ENCODE measurements around the gene IRX3.

IRX3 gene

DNA sequence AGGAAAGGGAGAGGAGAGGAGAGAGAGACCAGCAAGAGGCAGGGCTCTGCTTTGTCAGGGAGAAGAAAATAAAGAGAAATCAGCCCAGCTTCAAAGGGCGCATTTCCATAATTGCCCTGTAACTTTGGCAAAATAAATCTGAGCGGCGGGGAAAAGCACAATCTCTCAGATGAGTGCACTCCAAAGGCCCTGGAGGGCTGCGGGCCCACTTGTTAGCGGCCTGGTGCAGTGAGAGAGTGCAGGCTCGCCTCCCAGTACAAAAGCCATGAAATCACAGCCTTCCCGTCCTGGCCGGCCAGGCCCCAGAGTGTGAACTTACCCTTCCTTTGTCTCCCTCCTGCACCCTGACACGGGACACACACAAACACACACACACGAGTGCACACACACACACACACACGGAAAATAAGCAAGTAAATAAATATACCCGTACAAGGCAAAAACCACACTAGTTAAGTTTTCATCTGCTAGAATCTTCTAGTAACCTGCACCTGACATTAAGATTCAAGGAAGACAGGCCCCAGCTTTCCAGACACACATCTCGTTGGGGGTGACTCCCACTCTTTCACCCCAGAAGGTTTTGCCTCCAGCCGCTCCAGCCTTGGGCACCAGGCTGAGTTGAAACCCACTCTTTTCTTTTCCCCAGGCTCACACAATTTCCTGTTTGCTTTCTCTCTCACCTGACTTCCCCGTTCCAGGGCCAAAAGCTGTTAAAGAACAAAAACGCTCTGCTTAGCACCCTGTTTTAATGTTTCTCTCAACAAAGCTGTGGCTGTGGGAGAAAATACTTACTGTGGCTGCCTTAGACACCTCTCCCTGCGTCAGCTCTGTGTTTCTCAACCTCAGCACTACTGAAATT lies 8.5 kb downstream of the IRX3 start:
- no peak for ATAC-seq
- TF ChIP-seq PPARA (CRISPR knock-in tag; IDR thresholded peaks at IDR 0.05; ENCODE audit: borderline replicate concordance) (no peak), OSR1 (CRISPR knock-in tag; IDR thresholded peaks at IDR 0.05) (no peak), ZFP3 (CRISPR knock-in tag; IDR thresholded peaks at IDR 0.05) (no peak), ESRRG (CRISPR knock-in tag; IDR thresholded peaks at IDR 0.05) (no peak), PATZ1 (CRISPR knock-in tag; IDR thresholded peaks at IDR 0.05; ENCODE audit: borderline replicate concordance) (no peak), ZNF70 (CRISPR knock-in tag; IDR thresholded peaks at IDR 0.05) (no peak), SNAI2 (CRISPR knock-in tag; IDR thresholded peaks at IDR 0.05) (no peak), TOX (CRISPR knock-in tag; IDR thresholded peaks at IDR 0.05; ENCODE audit: borderline replicate concordance) (no peak), TCF4 (CRISPR knock-in tag; IDR thresholded peaks at IDR 0.05; ENCODE audit: borderline replicate concordance) (no peak), ARNTL (CRISPR knock-in tag; IDR thresholded peaks at IDR 0.05; ENCODE audit: borderline replicate concordance, low read depth) (no peak), ZC3H10 (CRISPR knock-in tag; IDR thresholded peaks at IDR 0.05) (no peak), ISL1 (CRISPR knock-in tag; IDR thresholded peaks at IDR 0.05) (no peak)
- TF ChIP-seq, protein P1, sequence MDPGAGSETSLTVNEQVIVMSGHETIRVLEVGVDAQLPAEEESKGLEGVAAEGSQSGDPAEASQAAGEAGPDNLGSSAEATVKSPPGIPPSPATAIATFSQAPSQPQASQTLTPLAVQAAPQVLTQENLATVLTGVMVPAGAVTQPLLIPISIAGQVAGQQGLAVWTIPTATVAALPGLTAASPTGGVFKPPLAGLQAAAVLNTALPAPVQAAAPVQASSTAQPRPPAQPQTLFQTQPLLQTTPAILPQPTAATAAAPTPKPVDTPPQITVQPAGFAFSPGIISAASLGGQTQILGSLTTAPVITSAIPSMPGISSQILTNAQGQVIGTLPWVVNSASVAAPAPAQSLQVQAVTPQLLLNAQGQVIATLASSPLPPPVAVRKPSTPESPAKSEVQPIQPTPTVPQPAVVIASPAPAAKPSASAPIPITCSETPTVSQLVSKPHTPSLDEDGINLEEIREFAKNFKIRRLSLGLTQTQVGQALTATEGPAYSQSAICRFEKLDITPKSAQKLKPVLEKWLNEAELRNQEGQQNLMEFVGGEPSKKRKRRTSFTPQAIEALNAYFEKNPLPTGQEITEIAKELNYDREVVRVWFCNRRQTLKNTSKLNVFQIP (CRISPR knock-in tag; IDR thresholded peaks at IDR 0.05; ENCODE audit: borderline replicate concordance, low read depth): no peak

DNA sequence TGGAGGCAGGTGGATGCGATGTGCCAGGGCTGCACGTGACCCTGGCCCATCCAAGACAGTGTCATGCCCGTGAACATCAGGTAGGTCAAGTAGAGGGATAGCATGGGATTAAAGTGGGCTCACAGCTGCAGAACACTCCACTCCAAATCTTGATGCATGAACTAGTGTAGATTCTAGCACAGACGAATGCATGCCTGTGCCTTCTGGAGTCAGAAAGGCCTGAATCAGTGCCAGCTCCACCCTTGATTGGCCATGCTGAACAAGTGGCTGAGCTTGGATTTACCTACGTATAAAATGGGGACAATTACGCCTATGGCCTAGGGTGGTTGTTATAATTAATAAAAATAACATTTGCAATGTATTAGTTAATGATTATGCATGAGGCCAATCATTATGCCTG lies 10.6 kb downstream of the IRX3 start:
- no peak for ATAC-seq
- TF ChIP-seq ARNTL (CRISPR knock-in tag; IDR thresholded peaks at IDR 0.05; ENCODE audit: borderline replicate concordance, low read depth): no peak
- TF ChIP-seq, protein P1 (CRISPR knock-in tag; IDR thresholded peaks at IDR 0.05; ENCODE audit: borderline replicate concordance, low read depth): no peak
- TF ChIP-seq ZFP3 (CRISPR knock-in tag; IDR thresholded peaks at IDR 0.05): no peak
- no peak for TF ChIP-seq TOX (CRISPR knock-in tag; IDR thresholded peaks at IDR 0.05; ENCODE audit: borderline replicate concordance)
- TF ChIP-seq PATZ1 (CRISPR knock-in tag; IDR thresholded peaks at IDR 0.05; ENCODE audit: borderline replicate concordance): no peak
- no peak for TF ChIP-seq PPARA (CRISPR knock-in tag; IDR thresholded peaks at IDR 0.05; ENCODE audit: borderline replicate concordance)
- TF ChIP-seq GLIS3 (CRISPR knock-in tag; IDR thresholded peaks at IDR 0.05): no peak
- no peak for TF ChIP-seq OSR1 (CRISPR knock-in tag; IDR thresholded peaks at IDR 0.05)
- TF ChIP-seq SNAI2 (CRISPR knock-in tag; IDR thresholded peaks at IDR 0.05): no peak

DNA sequence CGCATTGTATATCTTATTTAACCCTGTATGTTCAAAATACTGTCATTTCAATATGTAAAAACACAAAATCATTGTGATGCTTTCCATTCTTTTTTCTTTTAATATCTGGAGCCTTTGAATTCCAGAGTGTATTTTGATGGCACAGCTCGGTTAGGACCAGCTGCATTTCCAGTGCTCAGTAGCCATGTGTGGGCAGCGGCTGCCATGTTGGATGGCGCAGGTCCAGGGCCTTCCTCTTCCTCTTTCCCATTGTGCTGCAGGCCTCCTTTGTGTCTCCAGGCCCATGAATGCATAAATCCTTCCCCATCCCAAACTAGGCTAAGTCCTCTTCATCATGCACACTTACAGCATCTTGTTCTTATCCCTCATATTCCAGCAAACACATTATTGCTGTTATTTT lies 13.0 kb downstream of the IRX3 start:
- no peak for TF ChIP-seq ZFP3 (CRISPR knock-in tag; IDR thresholded peaks at IDR 0.05)
- TF ChIP-seq ZNF8 (CRISPR knock-in tag; IDR thresholded peaks at IDR 0.05): no peak
- TF ChIP-seq ARNTL (CRISPR knock-in tag; IDR thresholded peaks at IDR 0.05; ENCODE audit: borderline replicate concordance, low read depth): no peak
- no peak for TF ChIP-seq CSRNP3 (CRISPR knock-in tag; IDR thresholded peaks at IDR 0.05)
- TF ChIP-seq ZNF70 (CRISPR knock-in tag; IDR thresholded peaks at IDR 0.05): no peak
- no peak for TF ChIP-seq ESRRG (CRISPR knock-in tag; IDR thresholded peaks at IDR 0.05)
- TF ChIP-seq RARB (CRISPR knock-in tag; IDR thresholded peaks at IDR 0.05): no peak
- ATAC-seq: no peak

DNA sequence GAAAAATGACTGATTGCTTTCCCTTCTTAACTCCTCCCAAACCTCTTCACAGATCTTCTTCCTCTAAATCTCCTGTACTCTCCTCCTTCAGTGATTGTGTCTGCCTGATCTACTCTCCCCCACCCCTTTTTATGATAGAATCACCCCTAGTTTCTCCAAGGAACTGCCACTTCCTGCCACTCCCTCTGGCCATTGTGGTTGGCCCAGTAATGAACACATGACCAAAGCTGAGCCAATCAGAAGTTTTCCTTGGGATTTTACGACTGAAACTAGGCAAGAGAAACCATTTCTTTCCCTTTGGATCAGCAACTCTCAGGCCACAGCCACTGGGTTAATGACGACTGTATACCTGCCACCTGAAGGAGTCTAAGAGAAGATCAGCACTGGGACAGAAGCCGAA lies 15.9 kb downstream of the IRX3 start:
- TF ChIP-seq CSRNP3 (CRISPR knock-in tag; IDR thresholded peaks at IDR 0.05): no peak
- ATAC-seq: no peak

Measured in SK-N-SH treated with all-trans-retinoic acid at 6 μM for 48 hours (cell line).